ENCODE results near the gene KCNJ16.

KCNJ16 gene

DNA sequence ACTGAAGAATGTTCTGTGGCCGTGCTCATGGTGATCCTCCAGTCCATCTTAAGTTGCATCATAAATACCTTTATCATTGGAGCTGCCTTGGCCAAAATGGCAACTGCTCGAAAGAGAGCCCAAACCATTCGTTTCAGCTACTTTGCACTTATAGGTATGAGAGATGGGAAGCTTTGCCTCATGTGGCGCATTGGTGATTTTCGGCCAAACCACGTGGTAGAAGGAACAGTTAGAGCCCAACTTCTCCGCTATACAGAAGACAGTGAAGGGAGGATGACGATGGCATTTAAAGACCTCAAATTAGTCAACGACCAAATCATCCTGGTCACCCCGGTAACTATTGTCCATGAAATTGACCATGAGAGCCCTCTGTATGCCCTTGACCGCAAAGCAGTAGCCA lies 57.5 kb downstream of the KCNJ16 start:
- TF ChIP-seq, protein P1, sequence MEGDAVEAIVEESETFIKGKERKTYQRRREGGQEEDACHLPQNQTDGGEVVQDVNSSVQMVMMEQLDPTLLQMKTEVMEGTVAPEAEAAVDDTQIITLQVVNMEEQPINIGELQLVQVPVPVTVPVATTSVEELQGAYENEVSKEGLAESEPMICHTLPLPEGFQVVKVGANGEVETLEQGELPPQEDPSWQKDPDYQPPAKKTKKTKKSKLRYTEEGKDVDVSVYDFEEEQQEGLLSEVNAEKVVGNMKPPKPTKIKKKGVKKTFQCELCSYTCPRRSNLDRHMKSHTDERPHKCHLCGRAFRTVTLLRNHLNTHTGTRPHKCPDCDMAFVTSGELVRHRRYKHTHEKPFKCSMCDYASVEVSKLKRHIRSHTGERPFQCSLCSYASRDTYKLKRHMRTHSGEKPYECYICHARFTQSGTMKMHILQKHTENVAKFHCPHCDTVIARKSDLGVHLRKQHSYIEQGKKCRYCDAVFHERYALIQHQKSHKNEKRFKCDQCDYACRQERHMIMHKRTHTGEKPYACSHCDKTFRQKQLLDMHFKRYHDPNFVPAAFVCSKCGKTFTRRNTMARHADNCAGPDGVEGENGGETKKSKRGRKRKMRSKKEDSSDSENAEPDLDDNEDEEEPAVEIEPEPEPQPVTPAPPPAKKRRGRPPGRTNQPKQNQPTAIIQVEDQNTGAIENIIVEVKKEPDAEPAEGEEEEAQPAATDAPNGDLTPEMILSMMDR (IDR thresholded peaks at IDR 0.05) = no peak

GRCh38 chr17:70134042-70134441 lies 59.0 kb downstream of the KCNJ16 start:
- TF ChIP-seq, protein P1 (IDR thresholded peaks at IDR 0.05) = no peak

GRCh38 chr17:70134777-70135176 lies 59.8 kb downstream of the KCNJ16 start:
- TF ChIP-seq, protein P1 (IDR thresholded peaks at IDR 0.05) = no peak

- TF ChIP-seq, protein P1 (IDR thresholded peaks at IDR 0.05) = no peak
Measured at GRCh38 chr17:70136131-70136530, 61.1 kb downstream of the KCNJ16 start.

- TF ChIP-seq, protein P1 (IDR thresholded peaks at IDR 0.05) = no peak
Measured at GRCh38 chr17:70137451-70138230, 62.6 kb downstream of the KCNJ16 start.

DNA sequence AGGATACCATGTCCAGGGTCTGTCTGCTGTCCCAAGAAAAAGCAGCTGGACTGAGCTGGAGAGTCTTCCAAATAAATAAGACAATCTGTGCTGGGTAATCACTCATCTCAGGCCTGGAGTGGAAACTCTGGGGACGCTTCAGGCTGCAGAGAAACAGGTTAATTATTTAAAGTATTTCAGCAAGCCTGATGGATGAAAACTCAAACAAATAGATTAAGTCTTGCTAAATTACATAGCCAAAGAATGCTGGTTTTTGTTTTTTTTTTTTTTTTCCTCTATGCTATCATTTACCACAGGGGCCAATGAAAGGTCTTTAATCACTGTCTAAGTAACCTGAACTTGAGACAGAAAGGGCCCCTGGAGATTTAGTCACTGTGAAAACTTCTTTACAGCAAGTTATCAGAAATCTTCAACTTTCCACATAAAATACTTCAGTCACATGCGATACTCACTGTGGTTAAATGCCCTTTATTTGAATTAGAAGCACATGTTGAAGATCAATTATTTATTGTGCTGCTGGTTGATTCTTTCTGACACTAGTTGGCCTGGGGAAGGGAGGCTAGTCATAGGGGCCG lies 63.4 kb downstream of the KCNJ16 start:
- TF ChIP-seq, protein P1 (IDR thresholded peaks at IDR 0.05) = no peak

DNA sequence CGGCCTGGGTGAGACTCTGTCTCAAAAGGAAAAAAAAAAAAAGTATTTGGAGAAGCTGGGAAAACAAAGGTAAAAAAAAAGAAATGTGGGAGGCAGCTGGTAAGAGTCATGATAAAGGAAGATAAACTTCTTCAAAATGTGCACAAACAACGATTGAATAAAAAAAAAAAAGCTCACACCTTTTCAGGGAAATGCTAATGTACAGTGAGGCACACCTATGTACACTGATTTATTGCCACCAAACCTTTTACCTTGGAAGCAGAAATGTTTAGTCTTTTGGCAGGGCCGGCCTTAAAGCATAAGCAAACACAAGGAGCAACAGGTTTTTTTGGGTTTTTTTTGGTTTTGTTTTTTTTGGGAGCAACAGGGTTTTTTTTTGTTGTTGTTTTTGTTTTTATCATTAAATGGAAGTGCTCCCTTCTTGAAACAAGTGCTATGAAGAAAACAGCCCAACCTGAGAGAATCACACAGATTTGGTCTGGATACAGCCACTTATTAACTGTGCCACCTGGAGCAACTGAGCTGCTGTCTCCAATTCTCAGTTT lies 64.5 kb downstream of the KCNJ16 start:
- TF ChIP-seq, protein P1 (IDR thresholded peaks at IDR 0.05) = no peak

Data from LNCAP (cell line).